OCI-LY1 (cell line): Measurements from ENCODE around the gene ZBTB42.

Experiments
- H2AFZ ChIP-seq: fragments of 200-600 bp; sonication (generic), shearing (Covaris generic); 2 replicates; pipeline ENCODE4 v1.6.0; 2014; ENCODE audit warnings: antibody characterized with exemption, mild to moderate bottlenecking, low read length
- H3F3A ChIP-seq: fragments of 200-600 bp; sonication (generic), shearing (Covaris generic); 2 replicates; pipeline ENCODE4 v1.6.0; 2014; ENCODE audit warnings: mild to moderate bottlenecking, antibody characterized with exemption, low read length, moderate library complexity; ENCODE audit not compliant: insufficient read depth
- H3K27ac ChIP-seq: fragments of 200-600 bp; sonication (generic); 2 replicates; pipeline ENCODE4 v1.5.1; 2014; ENCODE audit warnings: low read length, mixed run types, mild to moderate bottlenecking, low read depth; ENCODE audit not compliant: poor library complexity, severe bottlenecking
- H3K27me3 ChIP-seq: fragments of 200-600 bp; sonication (generic); 2 replicates; pipeline ENCODE4 v1.6.0; 2014; ENCODE audit warnings: antibody characterized with exemption, mild to moderate bottlenecking, low read length, moderate library complexity; ENCODE audit not compliant: insufficient read depth
- H3K36me3 ChIP-seq: fragments of 200-600 bp; sonication (generic); 2 replicates; pipeline ENCODE4 v1.6.1; 2014; ENCODE audit warnings: mild to moderate bottlenecking, antibody characterized with exemption, low read length, moderate library complexity, mixed read lengths; ENCODE audit not compliant: insufficient read depth
- H3K4me1 ChIP-seq: fragments of 200-600 bp; sonication (generic); 2 replicates; pipeline ENCODE4 v1.5.1; 2014; ENCODE audit warnings: mild to moderate bottlenecking, low read length, moderate library complexity; ENCODE audit not compliant: insufficient read depth, severe bottlenecking
- H3K4me2 ChIP-seq: fragments of 200-600 bp; sonication (generic), shearing (Covaris generic); 2 replicates; pipeline ENCODE4 v1.6.1; 2014; ENCODE audit warnings: low read length
- H3K4me3 ChIP-seq: fragments of 200-600 bp; sonication (generic); 2 replicates; pipeline ENCODE4 v1.5.1; 2014; ENCODE audit warnings: low read length, low read depth, mild to moderate bottlenecking, mixed read lengths; ENCODE audit not compliant: poor library complexity, severe bottlenecking
- H3K79me2 ChIP-seq: fragments of 200-600 bp; shearing (Covaris generic); 2 replicates; pipeline ENCODE4 v1.6.1; 2016; ENCODE audit warnings: mixed run types, low read length, mixed read lengths; ENCODE audit not compliant: insufficient read depth
- H3K9ac ChIP-seq: fragments of 200-600 bp; sonication (generic), shearing (Covaris generic); 2 replicates; pipeline ENCODE4 v1.6.1; 2014; ENCODE audit warnings: mild to moderate bottlenecking, low read length, mixed read lengths
- H3K9me2 ChIP-seq: fragments of 200-600 bp; sonication (generic), shearing (Covaris generic); 2 replicates; pipeline ENCODE4 v1.6.1; 2014; ENCODE audit warnings: low read depth, mild to moderate bottlenecking, low read length, mixed read lengths
- H3K9me3 ChIP-seq: fragments of 200-600 bp; shearing (Covaris generic); 2 replicates; pipeline ENCODE4 v1.6.1; 2014; ENCODE audit warnings: low read length, mixed read lengths
- H4K20me1 ChIP-seq: fragments of 200-600 bp; sonication (generic), shearing (Covaris generic); 2 replicates; pipeline ENCODE4 v1.6.0; 2016; ENCODE audit warnings: mild to moderate bottlenecking, low read length; ENCODE audit not compliant: insufficient read depth
- CTCF ChIP-seq: fragments of 200-600 bp; sonication (generic), shearing (Covaris generic); IDR thresholded peaks from 2 replicates; pipeline ENCODE4 v1.5.1; 2017; ENCODE audit warnings: mild to moderate bottlenecking, antibody characterized with exemption, low read length, moderate library complexity, mixed read lengths
- EZH2 ChIP-seq: fragments of 200-600 bp; sonication (generic), shearing (Covaris generic); IDR thresholded peaks from 2 replicates; pipeline ENCODE4 v1.8.0; 2017; ENCODE audit warnings: borderline replicate concordance, mixed run types, mild to moderate bottlenecking, antibody characterized with exemption, low read length, moderate library complexity, mixed read lengths

ZBTB42 gene

GRCh38 chr14:104795781-104796686 lies 4.9 kb upstream of the ZBTB42 start:
- TF ChIP-seq CTCF (no peak), EZH2 (no peak)
- H3K27ac ChIP-seq = no peak overlapping the region
- H3K4me1 ChIP-seq = peaks cover 31% of the 10 kb centered on the region
- peak overlapping the region; percentile 61; the same call in 1 of the 2 replicates for H3K9ac ChIP-seq
- peak overlapping the region; percentile 71 for H3K4me2 ChIP-seq
- H3K79me2 ChIP-seq = no peaks in the 10 kb centered on the region
- no peaks in the 10 kb centered on the region for H3K9me2 ChIP-seq
- H3F3A ChIP-seq = peaks cover 9% of the 10 kb centered on the region
- no peaks in the 10 kb centered on the region for H3K9me3 ChIP-seq
- no peak overlapping the region for H2AFZ ChIP-seq
- H3K4me3 ChIP-seq = peak overlapping the region; percentile 55
- peaks cover 7% of the 10 kb centered on the region; the same call in 1 of the 2 replicates for H3K36me3 ChIP-seq
- H4K20me1 ChIP-seq = no peaks in the 10 kb centered on the region
- peaks cover 5% of the 10 kb centered on the region; the same call in 1 of the 2 replicates for H3K27me3 ChIP-seq

DNA sequence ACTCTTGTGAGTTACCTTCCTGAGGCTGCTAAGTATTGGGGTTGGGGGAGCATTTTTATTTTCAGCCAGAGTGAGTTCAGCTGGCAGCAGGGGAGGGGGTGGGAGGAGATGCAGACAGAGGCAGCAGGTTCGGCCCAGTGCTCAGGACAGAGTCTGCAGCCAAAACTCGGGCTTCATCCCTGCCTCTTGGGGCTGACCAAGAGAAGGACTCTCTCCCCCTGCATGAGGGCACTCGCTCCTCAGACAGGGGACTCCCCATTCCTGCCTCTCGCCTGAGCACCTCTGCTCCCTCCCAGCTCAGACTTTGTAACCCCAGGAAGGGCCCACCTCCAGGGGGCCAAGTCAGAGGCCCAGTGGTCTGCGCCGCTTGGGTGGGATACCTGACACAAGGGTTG lies 4.2 kb upstream of the ZBTB42 start:
- H3K79me2 ChIP-seq = no peaks in the 10 kb centered on the region
- H3K9ac ChIP-seq = no peak overlapping the region
- peaks cover 9% of the 10 kb centered on the region for H3F3A ChIP-seq
- H3K27ac ChIP-seq = no peak overlapping the region
- H3K4me1 ChIP-seq = peaks cover 38% of the 10 kb centered on the region
- no peaks in the 10 kb centered on the region for H4K20me1 ChIP-seq
- no peak overlapping the region for H3K4me3 ChIP-seq
- H2AFZ ChIP-seq = no peak overlapping the region
- H3K36me3 ChIP-seq = peaks cover 1% of the 10 kb centered on the region; the same call in 1 of the 2 replicates
- peaks cover 9% of the 10 kb centered on the region for H3K27me3 ChIP-seq
- H3K9me3 ChIP-seq = no peaks in the 10 kb centered on the region
- H3K9me2 ChIP-seq = no peaks in the 10 kb centered on the region
- TF ChIP-seq EZH2 (no peak), CTCF (no peak)
- H3K4me2 ChIP-seq = no peak overlapping the region

- no peaks in the 10 kb centered on the region for H3K36me3 ChIP-seq
- H3K4me1 ChIP-seq = peaks cover 45% of the 10 kb centered on the region
- peaks cover 9% of the 10 kb centered on the region for H3F3A ChIP-seq
- H3K9me2 ChIP-seq = no peaks in the 10 kb centered on the region
- no peak overlapping the region for H3K9ac ChIP-seq
- no peak overlapping the region for H2AFZ ChIP-seq
- H4K20me1 ChIP-seq = no peaks in the 10 kb centered on the region
- no peaks in the 10 kb centered on the region for H3K79me2 ChIP-seq
- no peak overlapping the region for H3K4me2 ChIP-seq
- no peak overlapping the region for H3K27ac ChIP-seq
- TF ChIP-seq CTCF = no peak
- TF ChIP-seq EZH2 = no peak
- H3K27me3 ChIP-seq = peaks cover 14% of the 10 kb centered on the region
- H3K9me3 ChIP-seq = no peaks in the 10 kb centered on the region
- no peak overlapping the region for H3K4me3 ChIP-seq
These were observed 3.5 kb upstream of the ZBTB42 start for GRCh38 chr14:104797115-104798044.
